GM12878 (cell line): ENCODE data around the gene P4HA2. TPM values are rescaled to one million over a fixed set of nuclear protein-coding genes. Genes with fewer than 3 reads are reported as not detected.

ENCODE experiments used
- BHLHE40 ChIP-seq, 2 experiments: fragments of 450-650 bp in 1 of 2; IDR thresholded peaks; 2 replicates each; pipeline ENCODE4 v1.6.1; 2011 to 2017; ENCODE audit warnings: low read depth in 2 of 2, borderline replicate concordance in 1 of 2, improper control_type of control experiment in 1 of 2, low read length in 1 of 2, mild to moderate bottlenecking in 1 of 2
- CBFB ChIP-seq: IDR thresholded peaks from 2 replicates; pipeline ENCODE4 v1.6.1; 2016; ENCODE audit warnings: antibody characterized with exemption, low read depth
- CBX5 ChIP-seq: sonication (generic); IDR thresholded peaks from 2 replicates; pipeline ENCODE4 v1.6.1; 2016; ENCODE audit warnings: low read depth, moderate library complexity, mild to moderate bottlenecking, inconsistent platforms
- DPF2 ChIP-seq: fragments of 450-650 bp; IDR thresholded peaks from 2 replicates; pipeline ENCODE4 v1.6.1; 2017; ENCODE audit warnings: mild to moderate bottlenecking
- EGR1 ChIP-seq, 2 experiments: IDR thresholded peaks; 1 replicate in 1 of 2; 2 replicates in 1 of 2; pipeline ENCODE4 v1.6.1; 2011 to 2012; ENCODE audit warnings: low read depth in 2 of 2, low read length in 2 of 2, borderline replicate concordance in 1 of 2, mild to moderate bottlenecking in 1 of 2, moderate library complexity in 1 of 2
- EP300 ChIP-seq, 2 experiments: fragments of 150-350 bp in 1 of 2; IDR thresholded peaks; 2 replicates each; pipeline ENCODE4 v1.6.1; 2011 to 2012; ENCODE audit warnings: low read depth in 2 of 2, low read length in 2 of 2, borderline replicate concordance in 1 of 2, improper control_type of control experiment in 1 of 2, inconsistent platforms in 1 of 2; ENCODE audit not compliant: control insufficient read depth in 1 of 2
- HDGF ChIP-seq: fragments of 450-650 bp; IDR thresholded peaks from 2 replicates; pipeline ENCODE4 v1.6.1; 2016; ENCODE audit warnings: antibody characterized with exemption
- MTA2 ChIP-seq: fragments of 450-650 bp; IDR thresholded peaks from 2 replicates; pipeline ENCODE4 v1.6.1; 2016; ENCODE audit warnings: low read depth, mild to moderate bottlenecking, moderate library complexity
- NFXL1 ChIP-seq: fragments of 450-650 bp; IDR thresholded peaks from 2 replicates; pipeline ENCODE4 v1.6.1; 2017; ENCODE audit warnings: antibody characterized with exemption, mild to moderate bottlenecking, borderline replicate concordance
- NR2F1 ChIP-seq: fragments of 450-650 bp; conservative IDR thresholded peaks from 2 replicates; pipeline ENCODE4 v1.6.1; 2017; ENCODE audit warnings: mild to moderate bottlenecking
- PAX8 ChIP-seq: fragments of 450-650 bp; IDR thresholded peaks from 2 replicates; pipeline ENCODE4 v1.6.1; 2017; ENCODE audit warnings: mild to moderate bottlenecking, moderate library complexity
- PML ChIP-seq: IDR thresholded peaks from 2 replicates; pipeline ENCODE4 v1.6.1; 2012; ENCODE audit warnings: low read length, inconsistent platforms
- SIX5 ChIP-seq: IDR thresholded peaks from 2 replicates; pipeline ENCODE4 v1.6.1; 2011; ENCODE audit warnings: mild to moderate bottlenecking, low read depth, low read length, moderate library complexity; ENCODE audit not compliant: severe bottlenecking
- SMAD1 ChIP-seq: fragments of 450-650 bp; IDR thresholded peaks from 2 replicates; pipeline ENCODE4 v1.6.1; 2018; ENCODE audit warnings: mild to moderate bottlenecking, low read depth; ENCODE audit not compliant: partially characterized antibody
- SMAD5 ChIP-seq: IDR thresholded peaks from 2 replicates; pipeline ENCODE4 v1.6.1; 2016; ENCODE audit warnings: antibody characterized with exemption, low read depth
- SREBF2 ChIP-seq: IDR thresholded peaks from 2 replicates; pipeline ENCODE4 v1.6.1; 2012; ENCODE audit warnings: mild to moderate bottlenecking, low read length
- ZNF207 ChIP-seq: fragments of 450-650 bp; IDR thresholded peaks from 2 replicates; pipeline ENCODE4 v1.6.1; 2014; ENCODE audit warnings: antibody characterized with exemption, mild to moderate bottlenecking, borderline replicate concordance
- ZNF217 ChIP-seq: fragments of 450-650 bp; IDR thresholded peaks from 2 replicates; pipeline ENCODE4 v1.6.1; 2017; ENCODE audit warnings: antibody characterized with exemption, mild to moderate bottlenecking
- ZNF274 ChIP-seq: IDR thresholded peaks from one replicate; pipeline ENCODE4 v1.8.0; 2011; ENCODE audit not compliant: insufficient read length, insufficient read depth
- ZNF384 ChIP-seq: IDR thresholded peaks from 2 replicates; pipeline ENCODE4 v1.6.1; 2012; ENCODE audit warnings: low read depth, mild to moderate bottlenecking, low read length, improper control_type of control experiment, borderline replicate concordance
- polyA plus RNA-seq, 11 experiments: library from polyadenylated mRNA; depleted of rRNA in 4 of 11; unstranded in 6 of 11; stranded (reverse) in 5 of 11; fragments of >200 nt; fragmentation: Nextera tagmentation in 4 of 11; fragmentation: Illumina TruSeq in 1 of 11; extraction: Ambion mirVana in 4 of 11; extraction: Trizol in 1 of 11; gene quantifications; 1 replicate in 1 of 11; 2 replicates in 10 of 11; pipeline versions ENCODE4 v1.2.1 to v1.2.3, GENCODE V29; 2011 to 2016; ENCODE audit warnings: inconsistent platforms in 2 of 11, missing spikeins in 2 of 11, low read depth in 1 of 11
- total RNA-seq, 4 experiments: library from RNA; depleted of rRNA in 3 of 4; stranded (reverse); fragments of >200 nt in 3 of 4; fragmentation: Illumina TruSeq in 1 of 4; extraction: Trizol in 1 of 4; gene quantifications; 2 replicates each; pipeline versions ENCODE4 v1.2.1 to v1.2.3, GENCODE V29; 2013 to 2021
- TF ChIP-seq, protein P1 (sequence below): fragments of 450-650 bp; IDR thresholded peaks from 2 replicates; pipeline ENCODE4 v1.6.1; 2017; ENCODE audit warnings: mild to moderate bottlenecking, moderate library complexity
- TF ChIP-seq, protein P2 (sequence below): IDR thresholded peaks from 2 replicates; pipeline ENCODE4 v1.6.1; 2012; ENCODE audit warnings: low read depth, low read length, improper control_type of control experiment
- TF ChIP-seq, protein P3 (sequence below): fragments of 150-350 bp; IDR thresholded peaks from 2 replicates; pipeline ENCODE4 v1.6.1; 2014; ENCODE audit warnings: mild to moderate bottlenecking, low read depth, low read length
- TF ChIP-seq, protein P4 (sequence below): fragments of 450-650 bp; IDR thresholded peaks from 2 replicates; pipeline ENCODE4 v1.6.1; 2016; ENCODE audit warnings: mild to moderate bottlenecking

Gene P4HA2
- total and polyA plus RNA-seq, 10 of the 15 experiments (the other 5 are each of a cell fraction or from before 2014, with no cell fraction given): 4.7 to 10.9 (median 7.5) TPM

DNA sequence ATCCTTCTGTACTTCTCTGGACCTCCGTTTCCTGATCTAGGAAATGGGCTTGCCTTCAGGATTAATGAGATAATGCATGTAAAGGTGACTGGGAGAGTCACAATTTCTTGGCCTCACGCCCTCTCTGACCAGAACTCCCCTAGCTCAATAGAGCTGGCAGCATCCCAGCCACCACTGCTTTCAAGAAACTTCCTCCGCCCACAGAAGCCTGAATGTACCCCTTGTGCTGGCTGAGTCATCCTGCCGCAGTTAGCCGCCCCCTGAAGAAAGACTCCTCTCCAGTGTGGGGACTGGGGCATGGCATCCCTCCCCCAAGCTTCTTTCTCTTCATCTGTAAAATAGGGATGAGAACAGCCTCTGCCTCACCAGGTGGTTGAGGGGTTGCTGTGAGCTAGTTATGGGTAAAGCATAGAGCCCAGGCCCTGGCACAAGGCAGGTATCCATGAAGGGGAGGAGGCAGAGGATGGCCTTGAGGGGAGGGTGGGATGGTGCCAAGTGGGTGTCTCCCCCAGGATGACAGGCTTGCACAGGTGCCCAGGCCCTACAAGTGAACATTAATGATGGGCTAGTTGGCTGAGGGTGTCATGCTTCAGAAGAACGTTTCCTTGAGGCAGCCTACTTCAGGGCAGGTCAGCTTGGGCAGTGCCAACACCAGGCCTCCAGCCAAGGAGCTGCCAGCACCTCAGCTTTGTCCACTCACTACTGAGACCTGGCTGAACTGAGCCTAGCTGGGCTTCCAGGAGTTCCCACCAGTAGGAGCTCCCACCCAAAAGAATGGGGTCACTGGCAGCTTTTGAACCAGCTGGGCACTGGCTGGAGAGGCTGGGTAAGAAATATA, 33.3 kb upstream of the P4HA2 start (continued):
- TF ChIP-seq PAX8 (no peak), HDGF (no peak), SMAD5 (no peak), EGR1 (IDR thresholded peaks at IDR 0.05; ENCODE audit: borderline replicate concordance in 1 of 2, low read depth in 2 of 2, low read length in 2 of 2) (peak in 1 of 2 experiments; percentile 57; a peak in 1 of 3 replicates), ZNF217 (0 out of 2 replicates have a peak, but pooled peaks have one; percentile 32), PML (no peak), CBFB (no peak), NR2F1 (peak; percentile 69), SIX5 (no peak), NFXL1 (no peak), ZNF384 (no peak), EP300 (IDR thresholded peaks at IDR 0.05; ENCODE audit: borderline replicate concordance in 1 of 2, control insufficient read depth in 1 of 2, low read depth in 2 of 2, low read length in 2 of 2) (no peak), DPF2 (peak; percentile 47; the same call in 1 of the 2 replicates), SMAD1 (peak; percentile 29), ZNF207 (no peak), BHLHE40 (IDR thresholded peaks at IDR 0.05; ENCODE audit: borderline replicate concordance in 1 of 2, low read depth in 2 of 2, low read length in 1 of 2) (peak in 1 of 2 experiments; percentile 35; a peak in 1 of 4 replicates), CBX5 (no peak), SREBF2 (no peak), MTA2 (peak; percentile 51; the same call in 1 of the 2 replicates), ZNF274 (no peak)
- TF ChIP-seq, protein P1, sequence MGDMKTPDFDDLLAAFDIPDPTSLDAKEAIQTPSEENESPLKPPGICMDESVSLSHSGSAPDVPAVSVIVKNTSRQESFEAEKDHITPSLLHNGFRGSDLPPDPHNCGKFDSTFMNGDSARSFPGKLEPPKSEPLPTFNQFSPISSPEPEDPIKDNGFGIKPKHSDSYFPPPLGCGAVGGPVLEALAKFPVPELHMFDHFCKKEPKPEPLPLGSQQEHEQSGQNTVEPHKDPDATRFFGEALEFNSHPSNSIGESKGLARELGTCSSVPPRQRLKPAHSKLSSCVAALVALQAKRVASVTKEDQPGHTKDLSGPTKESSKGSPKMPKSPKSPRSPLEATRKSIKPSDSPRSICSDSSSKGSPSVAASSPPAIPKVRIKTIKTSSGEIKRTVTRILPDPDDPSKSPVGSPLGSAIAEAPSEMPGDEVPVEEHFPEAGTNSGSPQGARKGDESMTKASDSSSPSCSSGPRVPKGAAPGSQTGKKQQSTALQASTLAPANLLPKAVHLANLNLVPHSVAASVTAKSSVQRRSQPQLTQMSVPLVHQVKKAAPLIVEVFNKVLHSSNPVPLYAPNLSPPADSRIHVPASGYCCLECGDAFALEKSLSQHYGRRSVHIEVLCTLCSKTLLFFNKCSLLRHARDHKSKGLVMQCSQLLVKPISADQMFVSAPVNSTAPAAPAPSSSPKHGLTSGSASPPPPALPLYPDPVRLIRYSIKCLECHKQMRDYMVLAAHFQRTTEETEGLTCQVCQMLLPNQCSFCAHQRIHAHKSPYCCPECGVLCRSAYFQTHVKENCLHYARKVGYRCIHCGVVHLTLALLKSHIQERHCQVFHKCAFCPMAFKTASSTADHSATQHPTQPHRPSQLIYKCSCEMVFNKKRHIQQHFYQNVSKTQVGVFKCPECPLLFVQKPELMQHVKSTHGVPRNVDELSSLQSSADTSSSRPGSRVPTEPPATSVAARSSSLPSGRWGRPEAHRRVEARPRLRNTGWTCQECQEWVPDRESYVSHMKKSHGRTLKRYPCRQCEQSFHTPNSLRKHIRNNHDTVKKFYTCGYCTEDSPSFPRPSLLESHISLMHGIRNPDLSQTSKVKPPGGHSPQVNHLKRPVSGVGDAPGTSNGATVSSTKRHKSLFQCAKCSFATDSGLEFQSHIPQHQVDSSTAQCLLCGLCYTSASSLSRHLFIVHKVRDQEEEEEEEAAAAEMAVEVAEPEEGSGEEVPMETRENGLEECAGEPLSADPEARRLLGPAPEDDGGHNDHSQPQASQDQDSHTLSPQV: no peak
- TF ChIP-seq, protein P2, sequence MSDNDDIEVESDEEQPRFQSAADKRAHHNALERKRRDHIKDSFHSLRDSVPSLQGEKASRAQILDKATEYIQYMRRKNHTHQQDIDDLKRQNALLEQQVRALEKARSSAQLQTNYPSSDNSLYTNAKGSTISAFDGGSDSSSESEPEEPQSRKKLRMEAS: no peak
- TF ChIP-seq, protein P3, sequence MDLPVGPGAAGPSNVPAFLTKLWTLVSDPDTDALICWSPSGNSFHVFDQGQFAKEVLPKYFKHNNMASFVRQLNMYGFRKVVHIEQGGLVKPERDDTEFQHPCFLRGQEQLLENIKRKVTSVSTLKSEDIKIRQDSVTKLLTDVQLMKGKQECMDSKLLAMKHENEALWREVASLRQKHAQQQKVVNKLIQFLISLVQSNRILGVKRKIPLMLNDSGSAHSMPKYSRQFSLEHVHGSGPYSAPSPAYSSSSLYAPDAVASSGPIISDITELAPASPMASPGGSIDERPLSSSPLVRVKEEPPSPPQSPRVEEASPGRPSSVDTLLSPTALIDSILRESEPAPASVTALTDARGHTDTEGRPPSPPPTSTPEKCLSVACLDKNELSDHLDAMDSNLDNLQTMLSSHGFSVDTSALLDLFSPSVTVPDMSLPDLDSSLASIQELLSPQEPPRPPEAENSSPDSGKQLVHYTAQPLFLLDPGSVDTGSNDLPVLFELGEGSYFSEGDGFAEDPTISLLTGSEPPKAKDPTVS: no peak
- TF ChIP-seq, protein P4, sequence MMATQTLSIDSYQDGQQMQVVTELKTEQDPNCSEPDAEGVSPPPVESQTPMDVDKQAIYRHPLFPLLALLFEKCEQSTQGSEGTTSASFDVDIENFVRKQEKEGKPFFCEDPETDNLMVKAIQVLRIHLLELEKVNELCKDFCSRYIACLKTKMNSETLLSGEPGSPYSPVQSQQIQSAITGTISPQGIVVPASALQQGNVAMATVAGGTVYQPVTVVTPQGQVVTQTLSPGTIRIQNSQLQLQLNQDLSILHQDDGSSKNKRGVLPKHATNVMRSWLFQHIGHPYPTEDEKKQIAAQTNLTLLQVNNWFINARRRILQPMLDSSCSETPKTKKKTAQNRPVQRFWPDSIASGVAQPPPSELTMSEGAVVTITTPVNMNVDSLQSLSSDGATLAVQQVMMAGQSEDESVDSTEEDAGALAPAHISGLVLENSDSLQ: no peak
